ENCODE measurements around the gene IFT27. TPM values are rescaled to one million over a fixed set of nuclear protein-coding genes. Genes with fewer than 3 reads are reported as not detected.

The IFT27 gene
- polyA plus RNA-seq, 1 experiment: 23.0 TPM

DNA sequence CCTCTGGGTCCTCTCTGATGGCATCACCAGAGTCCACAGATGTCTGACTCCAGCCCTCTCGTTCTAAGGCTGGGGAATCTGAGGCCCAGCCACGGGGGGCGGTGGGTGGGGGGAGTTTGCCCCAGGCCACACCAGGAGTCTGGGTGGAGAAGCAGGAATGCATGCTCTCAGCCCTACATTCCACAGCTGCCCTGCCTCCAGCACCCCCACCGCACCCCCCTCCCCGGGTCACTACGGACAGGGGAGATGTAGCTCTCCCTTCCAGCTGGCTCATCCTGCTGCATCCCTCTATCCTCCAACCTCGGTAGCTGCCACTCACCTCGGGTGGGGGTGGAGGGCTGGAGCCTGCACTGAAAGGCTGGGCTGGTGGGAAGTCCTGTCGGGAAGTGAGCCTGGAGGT, 43.2 kb upstream of the IFT27 start:
- H3K27me3 ChIP-seq (ENCODE audit: control insufficient read depth, insufficient read depth, low read length): peaks cover 52% of the 10 kb centered on the region
- no peaks in the 10 kb centered on the region for H3K36me3 ChIP-seq (ENCODE audit: control insufficient read depth, insufficient read depth, low read length)
- H3K4me3 ChIP-seq (ENCODE audit: low read depth, low read length): no peak overlapping the region
- no peak for DNase-seq (ENCODE audit: low read depth)
- ChIA-PET CTCF (no interaction called here), POLR2A (no interaction called here)
- TF ChIP-seq, protein P1, sequence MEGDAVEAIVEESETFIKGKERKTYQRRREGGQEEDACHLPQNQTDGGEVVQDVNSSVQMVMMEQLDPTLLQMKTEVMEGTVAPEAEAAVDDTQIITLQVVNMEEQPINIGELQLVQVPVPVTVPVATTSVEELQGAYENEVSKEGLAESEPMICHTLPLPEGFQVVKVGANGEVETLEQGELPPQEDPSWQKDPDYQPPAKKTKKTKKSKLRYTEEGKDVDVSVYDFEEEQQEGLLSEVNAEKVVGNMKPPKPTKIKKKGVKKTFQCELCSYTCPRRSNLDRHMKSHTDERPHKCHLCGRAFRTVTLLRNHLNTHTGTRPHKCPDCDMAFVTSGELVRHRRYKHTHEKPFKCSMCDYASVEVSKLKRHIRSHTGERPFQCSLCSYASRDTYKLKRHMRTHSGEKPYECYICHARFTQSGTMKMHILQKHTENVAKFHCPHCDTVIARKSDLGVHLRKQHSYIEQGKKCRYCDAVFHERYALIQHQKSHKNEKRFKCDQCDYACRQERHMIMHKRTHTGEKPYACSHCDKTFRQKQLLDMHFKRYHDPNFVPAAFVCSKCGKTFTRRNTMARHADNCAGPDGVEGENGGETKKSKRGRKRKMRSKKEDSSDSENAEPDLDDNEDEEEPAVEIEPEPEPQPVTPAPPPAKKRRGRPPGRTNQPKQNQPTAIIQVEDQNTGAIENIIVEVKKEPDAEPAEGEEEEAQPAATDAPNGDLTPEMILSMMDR (IDR thresholded peaks at IDR 0.05; ENCODE audit: insufficient read depth, low read depth, low read length): no peak

DNA sequence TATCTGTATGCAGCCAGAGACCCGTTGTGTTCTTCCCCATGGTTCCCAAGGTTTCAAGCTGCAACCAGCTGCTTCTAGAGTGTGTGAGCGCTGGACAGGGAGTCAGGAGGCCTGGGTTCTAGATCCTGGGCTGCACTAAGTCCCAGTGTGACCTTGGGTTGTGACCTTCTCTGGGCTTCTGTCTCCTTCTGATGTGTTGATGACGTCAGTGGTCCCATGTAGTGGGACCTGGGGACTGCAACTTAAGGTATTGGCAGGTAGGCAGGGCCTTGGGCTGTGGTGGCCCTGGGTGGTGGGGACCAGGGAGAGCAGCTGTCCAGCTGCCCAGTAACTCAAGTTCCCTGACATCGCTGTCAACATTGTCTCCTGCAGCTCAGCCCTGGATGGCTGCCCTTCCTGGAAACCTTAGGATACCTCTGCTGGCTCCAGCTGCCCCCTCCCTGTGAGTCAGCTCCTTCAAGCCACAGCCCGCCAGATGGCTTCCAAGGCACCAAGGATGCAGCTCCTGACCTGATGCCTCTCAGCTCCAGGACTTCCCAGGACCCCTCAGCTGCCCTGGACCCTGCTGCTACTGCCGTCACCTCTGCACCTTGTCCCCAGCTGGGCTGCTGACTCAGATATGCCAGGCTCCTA, 42.2 kb upstream of the IFT27 start:
- ChIA-PET POLR2A (no interaction called here), CTCF (interaction anchor here (0.6 to 1.1 kb wide), 2 partner anchors 16 to 38 kb away, joined by 3 to 5 read pairs; no protein-coding TSS in a partner anchor)
- peaks cover 59% of the 10 kb centered on the region for H3K27me3 ChIP-seq (ENCODE audit: control insufficient read depth, insufficient read depth, low read length)
- H3K36me3 ChIP-seq (ENCODE audit: control insufficient read depth, insufficient read depth, low read length): no peaks in the 10 kb centered on the region
- TF ChIP-seq, protein P1 (IDR thresholded peaks at IDR 0.05; ENCODE audit: insufficient read depth, low read depth, low read length): no peak
- H3K4me3 ChIP-seq (ENCODE audit: low read depth, low read length): no peak overlapping the region
- DNase-seq (ENCODE audit: low read depth): no peak

DNA sequence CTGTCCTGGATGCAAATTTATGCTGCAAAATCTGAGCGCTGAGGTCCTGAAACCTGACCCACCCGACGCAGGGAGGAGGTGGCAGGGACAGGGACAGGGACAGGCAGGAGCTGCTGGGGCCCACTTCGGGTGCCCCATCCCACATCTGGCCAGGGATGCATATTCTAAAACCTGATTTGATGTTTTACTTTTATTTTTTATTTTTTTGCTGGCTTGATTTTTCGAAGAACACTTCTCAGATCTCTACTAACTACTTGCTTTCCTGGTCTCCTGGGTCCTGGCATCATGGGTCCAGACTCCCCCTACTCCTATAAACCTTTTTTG, 41.6 kb upstream of the IFT27 start:
- no peak for DNase-seq (ENCODE audit: low read depth)
- Histone ChIP-seq H3K4me3 (ENCODE audit: low read depth, low read length) (no peak overlapping the region), H3K36me3 (ENCODE audit: control insufficient read depth, insufficient read depth, low read length) (no peaks in the 10 kb centered on the region), H3K27me3 (ENCODE audit: control insufficient read depth, insufficient read depth, low read length) (peaks cover 62% of the 10 kb centered on the region)
- ChIA-PET CTCF (interaction anchor here (0.6 kb wide), 1 partner anchor 38 kb away, joined by 3 read pairs; no protein-coding TSS in a partner anchor), POLR2A (no interaction called here)
- TF ChIP-seq, protein P1 (IDR thresholded peaks at IDR 0.05; ENCODE audit: insufficient read depth, low read depth, low read length): no peak

DNA sequence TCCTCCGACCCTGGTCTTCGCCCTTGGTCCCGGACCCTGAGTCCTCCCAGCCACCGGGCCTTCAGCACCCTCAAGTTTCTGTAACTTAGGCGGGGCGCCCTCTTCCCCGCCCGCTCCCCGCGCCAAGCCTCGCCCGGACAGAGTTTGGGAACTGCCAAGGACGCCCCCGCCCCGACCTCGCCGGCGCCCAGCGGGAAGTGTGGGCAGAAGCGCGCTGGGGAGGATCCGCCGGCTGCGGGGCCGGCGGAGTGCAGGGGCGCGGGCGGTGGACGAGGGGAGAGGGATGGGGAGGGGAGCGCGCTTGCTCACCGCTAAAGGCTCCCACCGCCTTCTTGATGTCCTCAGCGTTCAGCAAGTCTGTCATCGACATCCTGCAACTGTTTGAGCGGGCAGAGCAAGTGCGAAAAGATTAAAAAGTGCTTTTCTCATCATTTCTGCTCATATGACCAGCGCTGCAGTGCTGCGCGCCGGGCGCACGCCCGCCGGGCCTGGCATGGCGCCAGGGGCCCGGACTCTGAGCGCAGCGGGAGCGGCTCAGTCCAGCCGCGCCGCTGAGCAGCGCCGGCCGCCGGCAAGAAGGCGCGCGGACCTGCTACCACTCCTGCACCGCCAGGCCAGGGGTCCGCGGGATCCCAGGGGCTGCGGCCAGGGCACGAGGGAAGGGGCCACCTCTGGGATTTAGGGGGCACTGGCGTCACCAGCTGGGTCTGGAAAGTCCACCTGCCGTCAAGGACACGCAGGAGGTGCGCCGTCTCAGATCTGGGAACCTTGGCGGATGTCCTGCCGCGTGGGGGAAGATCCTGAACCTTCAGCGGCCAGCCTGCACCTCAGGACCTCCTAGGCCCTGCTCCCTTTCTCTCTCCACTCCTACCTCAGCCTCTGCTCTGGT, 41.0 kb upstream of the IFT27 start, which contains the start of gene PVALB:
Gene PVALB, minus strand, starts transcription at position 400 of the 889 bp plus-strand sequence. Its CDS starts 30 bp downstream, at position 370.
- ChIA-PET POLR2A (no interaction called here), CTCF (no interaction called here)
- no peak for DNase-seq (ENCODE audit: low read depth)
- Histone ChIP-seq H3K4me3 (ENCODE audit: low read depth, low read length) (no peak within 1 kb of the TSS), H3K27me3 (ENCODE audit: control insufficient read depth, insufficient read depth, low read length) (peaks cover 61% of the 10 kb centered on the region), H3K36me3 (ENCODE audit: control insufficient read depth, insufficient read depth, low read length) (no peaks in the 10 kb centered on the region)
- TF ChIP-seq, protein P1 (IDR thresholded peaks at IDR 0.05; ENCODE audit: insufficient read depth, low read depth, low read length): no peak

DNA sequence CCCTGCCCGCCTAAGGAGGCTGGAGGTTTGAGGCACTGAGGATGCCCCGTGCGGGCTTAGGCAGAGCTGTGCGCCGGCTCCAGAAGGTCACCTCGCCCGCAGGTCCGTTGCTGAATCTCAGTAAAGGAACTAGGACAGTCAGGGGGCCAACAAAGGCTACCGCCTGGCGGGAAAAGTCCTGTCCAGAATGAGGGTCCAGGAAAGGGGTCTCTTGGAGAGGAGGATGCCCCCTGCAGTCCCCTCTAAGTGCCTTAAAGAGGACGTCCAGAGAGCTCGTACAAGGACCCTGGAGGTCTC, 40.4 kb upstream of the IFT27 start:
- ChIA-PET CTCF (no interaction called here), POLR2A (no interaction called here)

More for the DNA sequence above, 40.4 kb upstream of the IFT27 start:
- Histone ChIP-seq H3K4me3 (ENCODE audit: low read depth, low read length) (no peak overlapping the region), H3K36me3 (ENCODE audit: control insufficient read depth, insufficient read depth, low read length) (no peaks in the 10 kb centered on the region), H3K27me3 (ENCODE audit: control insufficient read depth, insufficient read depth, low read length) (peaks cover 61% of the 10 kb centered on the region)
- DNase-seq (ENCODE audit: low read depth): no peak
- TF ChIP-seq, protein P1 (IDR thresholded peaks at IDR 0.05; ENCODE audit: insufficient read depth, low read depth, low read length): no peak
